Neural cell (in vitro differentiated cells): ENCODE data around the gene KCNK7. TPM values are rescaled to one million over a fixed set of nuclear protein-coding genes. Genes with fewer than 3 reads are reported as not detected.

Experiments used
- H2AFZ ChIP-seq: fragments of 200-600, 300-800 bp; sonication (generic), shearing (Covaris generic); 2 replicates; pipeline ENCODE4 v1.6.0; 2014; ENCODE audit warnings: low read depth, mild to moderate bottlenecking, antibody characterized with exemption, low read length, moderate library complexity
- H3F3A ChIP-seq: fragments of 200-600 bp; shearing (Covaris generic); 2 replicates; pipeline ENCODE4 v1.6.1; 2016; ENCODE audit warnings: mild to moderate bottlenecking, moderate library complexity, mixed read lengths, antibody characterized with exemption, low read length; ENCODE audit not compliant: insufficient read depth, poor library complexity, severe bottlenecking
- H3K27ac ChIP-seq: fragments of 200-600, 300-800 bp; sonication (generic), shearing (Covaris generic); 2 replicates; pipeline ENCODE4 v1.5.1; 2014; ENCODE audit warnings: mild to moderate bottlenecking, low read length, moderate library complexity
- H3K27me3 ChIP-seq: fragments of 300-800, 200-600 bp; sonication (generic), shearing (Covaris generic); 2 replicates; pipeline ENCODE4 v1.6.0; 2014; ENCODE audit warnings: mild to moderate bottlenecking, low read depth, low read length, moderate library complexity; ENCODE audit not compliant: insufficient read depth
- H3K36me3 ChIP-seq: fragments of 300-800, 200-600 bp; sonication (generic), shearing (Covaris generic); 2 replicates; pipeline ENCODE4 v1.5.1; 2014; ENCODE audit warnings: mild to moderate bottlenecking, antibody characterized with exemption, low read length, moderate library complexity; ENCODE audit not compliant: insufficient read depth
- H3K4me2 ChIP-seq: fragments of 300-800, 200-600 bp; sonication (generic), shearing (Covaris generic); 2 replicates; pipeline ENCODE4 v1.6.0; 2014; ENCODE audit warnings: mild to moderate bottlenecking, low read length
- H3K4me3 ChIP-seq: fragments of 300-800, 200-600 bp; sonication (generic), shearing (Covaris generic); 2 replicates; pipeline ENCODE4 v1.5.1; 2014; ENCODE audit warnings: mild to moderate bottlenecking, low read length, moderate library complexity
- H3K79me2 ChIP-seq: fragments of 200-600 bp; shearing (Covaris generic); replicated peaks from 2 replicates; pipeline ENCODE4 v1.6.0; 2014; ENCODE audit warnings: mild to moderate bottlenecking, low read length, moderate library complexity; ENCODE audit not compliant: insufficient read depth
- H3K9ac ChIP-seq: fragments of 300-800, 200-600 bp; sonication (generic), shearing (Covaris generic); 2 replicates; pipeline ENCODE4 v1.6.1; 2016; ENCODE audit warnings: mild to moderate bottlenecking, low read length, mixed read lengths
- H3K9me2 ChIP-seq: fragments of 200-600 bp; shearing (Covaris generic); 2 replicates; pipeline ENCODE4 v1.6.1; 2016; ENCODE audit warnings: mild to moderate bottlenecking, low read length, mixed read lengths; ENCODE audit not compliant: insufficient read depth
- H3K9me3 ChIP-seq: fragments of 200-600, 300-800 bp; sonication (generic), shearing (Covaris generic); 2 replicates; pipeline ENCODE4 v1.6.1; 2016; ENCODE audit warnings: mild to moderate bottlenecking, mixed run types, low read length, moderate library complexity, mixed read lengths
- H4K20me1 ChIP-seq: fragments of 200-600 bp; shearing (Covaris generic); 2 replicates; pipeline ENCODE4 v1.6.1; 2016; ENCODE audit warnings: mild to moderate bottlenecking, mixed run types; ENCODE audit not compliant: insufficient read depth
- CTCF ChIP-seq: fragments of 450-650 bp; IDR thresholded peaks from 2 replicates; pipeline ENCODE4 v1.5.1; 2014; ENCODE audit warnings: antibody characterized with exemption, mild to moderate bottlenecking, moderate library complexity; ENCODE audit not compliant: poor library complexity, severe bottlenecking
- EP300 ChIP-seq: fragments of 450-650 bp; conservative IDR thresholded peaks from 2 replicates; pipeline ENCODE4 v1.6.1; 2014; ENCODE audit warnings: antibody characterized with exemption, mild to moderate bottlenecking, moderate library complexity; ENCODE audit not compliant: poor library complexity, severe bottlenecking
- EZH2 ChIP-seq: fragments of 200-600, 300-800 bp; shearing (Covaris generic), sonication (generic); IDR thresholded peaks from 2 replicates; pipeline ENCODE4 v1.6.1; 2014; ENCODE audit warnings: antibody characterized with exemption, low read length, borderline replicate concordance, mild to moderate bottlenecking; ENCODE audit not compliant: insufficient read depth, poor library complexity, severe bottlenecking
- MXI1 ChIP-seq: fragments of 450-650 bp; conservative IDR thresholded peaks from 2 replicates; pipeline ENCODE4 v1.6.1; 2014; ENCODE audit warnings: antibody characterized with exemption, mild to moderate bottlenecking; ENCODE audit not compliant: poor library complexity, severe bottlenecking
- POLR2AphosphoS5 ChIP-seq: IDR thresholded peaks from 2 replicates; pipeline ENCODE4 v1.6.1; 2012
- RAD21 ChIP-seq: fragments of 450-650 bp; conservative IDR thresholded peaks from 2 replicates; pipeline ENCODE4 v1.6.1; 2014; ENCODE audit warnings: antibody characterized with exemption, mild to moderate bottlenecking, moderate library complexity
- REST ChIP-seq: IDR thresholded peaks from 2 replicates; pipeline ENCODE4 v1.6.1; 2012; ENCODE audit warnings: borderline replicate concordance
- SMC3 ChIP-seq: fragments of 450-650 bp; conservative IDR thresholded peaks from 2 replicates; pipeline ENCODE4 v1.6.1; 2014; ENCODE audit warnings: antibody characterized with exemption, mild to moderate bottlenecking, moderate library complexity; ENCODE audit not compliant: poor library complexity
- TAF1 ChIP-seq: IDR thresholded peaks from 2 replicates; pipeline ENCODE4 v1.6.1; 2012; ENCODE audit warnings: low read depth
- polyA plus RNA-seq: library from polyadenylated mRNA; depleted of rRNA; stranded (reverse); fragments of >200 nt; gene quantifications from 2 replicates; pipeline ENCODE4 v1.2.3, GENCODE V29; 2014

Gene KCNK7
- polyA plus RNA-seq, 1 donor from 2014 or later, result 1.1 TPM

GRCh38 chr11:65604258-65604657 lies 8.7 kb upstream of the KCNK7 start:
- H3K27ac ChIP-seq, result no peak overlapping the region
- TF ChIP-seq EP300 (no peak), EZH2 (no peak), RAD21 (no peak), CTCF (no peak), POLR2AphosphoS5 (no peak), MXI1 (no peak)
- no peaks in the 10 kb centered on the region for H3K36me3 ChIP-seq

GRCh38 chr11:65599955-65600246 lies 4.3 kb upstream of the KCNK7 start:
- Histone ChIP-seq H3K9me3 (no peaks in the 10 kb centered on the region), H3K9me2 (no peaks in the 10 kb centered on the region), H3K36me3 (no peaks in the 10 kb centered on the region), H3K9ac (no peak overlapping the region), H3K4me2 (no peak overlapping the region), H2AFZ (no peak overlapping the region), H3K4me3 (no peak overlapping the region), H3K27ac (no peak overlapping the region), H3K27me3 (no peaks in the 10 kb centered on the region), H3K79me2 (no peaks in the 10 kb centered on the region), H4K20me1 (no peaks in the 10 kb centered on the region), H3F3A (no peaks in the 10 kb centered on the region)
- TF ChIP-seq SMC3, result no peak
- TF ChIP-seq RAD21, result no peak
- no peak for TF ChIP-seq TAF1
- TF ChIP-seq MXI1, result no peak
- TF ChIP-seq EZH2, result no peak
- no peak for TF ChIP-seq CTCF
- no peak for TF ChIP-seq REST
- TF ChIP-seq POLR2AphosphoS5, result no peak
- TF ChIP-seq EP300, result no peak

More at GRCh38 chr11:65604258-65604657, 8.7 kb upstream of the KCNK7 start:
- Histone ChIP-seq H3K79me2 (no peaks in the 10 kb centered on the region), H2AFZ (no peak overlapping the region), H3K9me2 (no peaks in the 10 kb centered on the region), H3K27me3 (no peaks in the 10 kb centered on the region), H4K20me1 (no peaks in the 10 kb centered on the region), H3K4me2 (no peak overlapping the region), H3K9me3 (no peaks in the 10 kb centered on the region), H3K9ac (no peak overlapping the region), H3K4me3 (no peak overlapping the region), H3F3A (no peaks in the 10 kb centered on the region)
